NCI-H345 (cell line): ENCODE results near the gene MYADML2.

Experiments used
- DNase-seq: peaks from one replicate; lab custom pipeline; 2025; lab: John Stamatoyannopoulos, UW

The MYADML2 gene

DNA sequence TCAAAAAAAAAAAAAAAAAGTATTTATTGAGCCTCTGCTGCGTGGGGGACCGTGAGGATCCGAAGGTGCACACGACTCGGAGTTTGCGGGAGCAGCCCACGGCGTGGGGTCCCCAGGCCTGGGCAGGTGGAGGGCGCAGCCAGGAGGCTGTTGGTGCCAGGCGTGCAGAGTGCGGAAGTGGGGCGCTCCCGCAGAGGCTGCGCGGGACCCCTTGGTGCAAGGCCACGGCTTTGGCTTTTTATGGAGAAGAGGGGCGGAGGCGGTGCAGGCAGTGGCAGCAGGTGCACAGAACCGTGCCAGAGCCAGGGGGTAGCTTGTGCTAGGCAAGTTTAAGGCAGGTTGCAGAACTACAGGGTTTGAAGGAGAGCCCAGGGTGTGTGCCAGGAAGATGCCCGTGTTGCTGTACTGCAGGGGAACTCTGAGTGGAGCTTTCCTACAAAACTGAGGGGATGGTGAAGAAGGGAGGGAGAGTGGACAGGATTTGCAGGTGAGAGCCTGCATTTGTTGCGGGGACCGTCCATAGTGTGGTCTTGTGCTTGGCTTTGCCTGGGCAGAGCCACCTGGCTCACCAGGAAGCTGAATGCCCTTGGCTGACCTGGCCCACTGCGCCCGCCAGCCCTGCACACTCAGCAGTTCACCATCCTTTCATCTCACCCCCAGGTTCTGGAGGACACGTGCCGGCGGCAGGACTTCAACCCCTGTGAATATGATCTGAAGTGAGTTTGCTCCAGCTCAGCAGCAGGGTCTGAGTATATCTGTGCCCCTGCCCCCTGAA, 31.7 kb upstream of the MYADML2 start:
- no peak for DNase-seq

DNA sequence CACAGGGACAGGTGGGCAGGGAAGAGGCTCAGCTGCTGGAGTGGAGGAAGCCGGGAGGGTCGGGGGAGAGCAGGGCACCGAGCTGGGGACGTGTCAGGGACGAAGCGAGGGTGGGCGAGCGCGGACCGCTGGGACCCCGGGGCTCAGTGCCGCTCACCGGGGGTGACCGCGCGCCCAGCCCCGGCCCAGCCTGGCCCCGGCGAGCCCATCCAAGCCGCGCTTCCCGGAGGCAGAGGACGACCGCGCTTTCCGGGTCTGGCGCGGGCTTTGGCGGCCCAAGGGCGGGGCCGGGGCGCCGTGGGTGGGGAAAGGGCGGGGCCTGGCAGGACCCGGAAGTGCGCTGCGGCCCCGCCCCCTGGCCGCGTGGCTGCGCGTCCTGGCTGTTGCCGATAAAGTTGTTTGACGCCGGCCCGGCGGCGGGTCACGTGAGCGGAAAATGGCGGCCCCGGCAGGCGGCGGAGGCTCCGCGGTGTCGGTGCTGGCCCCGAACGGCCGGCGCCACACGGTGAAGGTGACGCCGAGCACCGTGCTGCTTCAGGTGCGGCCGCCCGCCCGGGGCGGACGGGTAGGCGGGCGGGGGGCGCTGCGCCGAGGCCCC, 30.3 kb upstream of the MYADML2 start, which contains the start of gene ASPSCR1:
TSS of gene ASPSCR1 (plus strand) at position 419 of the 598 bp plus-strand sequence. CDS start at position 437, 18 bp downstream.
- peak; percentile 96 for DNase-seq

DNA sequence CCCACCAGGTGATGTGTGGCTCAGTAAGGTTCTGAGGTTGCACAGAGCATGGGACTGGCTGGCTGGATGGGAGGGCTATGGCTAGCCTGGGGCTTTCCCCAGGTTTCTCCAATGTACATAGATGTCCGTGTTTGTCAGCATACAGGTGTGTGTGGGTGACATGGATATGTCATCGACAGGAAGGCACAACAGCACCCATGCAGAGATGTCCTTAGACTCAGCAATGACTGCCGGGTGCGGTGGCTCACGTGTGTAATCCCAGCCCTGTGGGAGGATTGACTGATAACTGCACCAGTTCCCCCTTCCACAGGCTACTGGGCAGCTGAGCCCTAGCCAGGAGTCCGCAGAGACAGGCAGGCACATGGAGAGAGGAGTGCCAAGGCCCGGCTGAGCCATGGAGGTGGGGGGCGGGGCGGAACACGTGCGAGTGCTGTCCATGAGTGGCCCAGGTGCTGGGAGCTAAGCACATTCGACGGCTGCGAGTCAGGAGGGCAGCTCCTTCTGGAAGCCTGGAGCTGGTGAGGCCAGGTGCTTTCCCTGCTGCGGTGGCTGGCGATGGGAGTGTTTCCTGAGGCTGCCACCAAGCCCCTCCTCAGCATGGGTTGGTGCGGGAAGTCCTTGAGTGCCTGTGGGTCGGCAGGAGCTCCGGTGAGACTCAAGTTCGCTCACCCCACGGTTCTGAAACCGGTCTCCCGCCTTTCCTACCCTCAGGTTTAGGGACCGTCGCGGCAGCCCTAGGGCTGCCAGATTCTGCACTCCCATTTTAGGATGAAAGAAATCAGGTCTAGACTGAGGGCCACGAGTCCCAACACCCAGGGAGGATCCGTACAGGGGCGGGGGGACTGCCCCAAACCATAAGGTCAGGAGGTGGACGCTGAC, 29.5 kb upstream of the MYADML2 start:
- peak; percentile 81 for DNase-seq

DNA sequence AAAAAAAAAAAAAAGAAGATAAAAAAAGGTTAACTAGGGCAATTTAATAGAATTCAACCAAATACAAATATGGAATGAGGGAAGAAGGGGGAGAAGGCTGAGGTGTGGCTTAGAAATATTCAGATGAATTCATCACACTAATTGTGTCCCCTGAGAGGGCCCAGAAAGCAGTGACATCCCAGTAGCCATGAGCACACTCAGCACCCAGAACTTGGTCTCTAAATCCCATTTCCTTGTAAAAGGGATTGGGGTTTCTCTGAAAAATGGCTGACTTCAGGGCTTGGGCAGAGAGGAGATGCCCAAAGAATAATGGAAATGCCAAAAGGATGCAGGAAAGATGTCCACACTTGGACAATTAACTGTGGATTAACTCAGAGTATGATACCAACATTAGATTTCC, 26.4 kb upstream of the MYADML2 start:
- no peak for DNase-seq

DNA sequence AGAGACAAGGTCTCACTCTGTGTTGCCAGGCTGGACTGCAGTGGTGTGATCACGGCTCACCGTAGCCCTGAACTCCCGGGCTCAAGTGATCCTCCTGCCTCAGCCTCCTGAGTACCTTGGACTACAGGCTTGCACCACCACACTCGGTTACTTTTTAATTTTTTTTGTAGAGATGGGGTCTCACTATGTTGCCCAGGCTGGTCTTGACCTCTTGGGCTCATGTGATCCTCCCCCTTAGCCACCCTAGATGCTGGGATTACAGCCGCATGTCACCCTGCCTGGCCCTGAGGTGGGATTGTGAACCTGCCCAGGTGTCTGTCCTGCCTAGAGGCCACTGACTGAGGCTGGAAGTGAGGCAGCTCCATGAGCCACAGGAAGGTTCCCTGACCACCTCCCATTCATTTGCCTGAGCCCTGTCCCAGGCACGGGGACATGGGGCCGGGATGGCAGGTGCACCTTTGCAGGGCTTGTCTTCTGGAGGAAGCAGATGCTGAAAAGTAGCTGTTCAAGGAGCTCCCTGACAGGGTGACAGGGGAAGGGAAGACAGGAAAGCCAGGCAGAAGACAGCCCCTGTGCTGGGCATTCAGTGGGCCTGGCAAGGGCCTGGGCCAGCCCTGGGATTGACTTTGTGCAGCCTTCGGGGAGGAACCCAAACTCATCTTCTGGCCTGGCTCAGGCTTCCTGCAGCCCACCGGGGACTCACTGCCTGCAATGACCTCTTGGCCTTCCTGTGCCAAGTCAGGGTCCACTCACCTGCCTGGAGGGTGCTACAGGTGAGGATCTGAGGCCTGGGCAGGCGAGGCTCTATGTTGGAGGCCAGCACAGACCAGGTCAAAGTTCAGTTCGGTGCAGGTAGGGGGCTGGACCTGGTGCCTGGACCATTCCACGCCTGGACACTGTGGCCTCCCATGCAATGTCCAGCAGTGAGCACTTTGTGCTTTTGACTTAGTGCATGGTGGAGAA, 22.1 kb upstream of the MYADML2 start:
- no peak for DNase-seq

DNA sequence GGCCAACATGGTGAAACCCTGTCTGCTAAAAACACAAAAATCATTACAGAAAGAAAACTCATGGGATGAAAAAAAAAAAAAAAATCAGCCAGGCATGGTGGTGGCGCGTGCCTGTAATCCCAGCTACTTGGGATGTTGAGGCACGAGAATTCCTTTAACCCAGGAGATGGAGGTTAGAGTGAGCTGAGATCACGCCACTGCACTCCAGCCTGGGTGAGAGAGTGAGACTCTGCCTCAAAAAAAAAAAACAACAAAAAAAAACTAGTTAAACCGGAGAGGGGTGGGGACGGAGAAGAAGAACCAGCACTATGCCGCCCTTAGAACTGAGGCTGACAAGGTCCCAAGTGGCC, 21.3 kb upstream of the MYADML2 start:
- DNase-seq = no peak

DNA sequence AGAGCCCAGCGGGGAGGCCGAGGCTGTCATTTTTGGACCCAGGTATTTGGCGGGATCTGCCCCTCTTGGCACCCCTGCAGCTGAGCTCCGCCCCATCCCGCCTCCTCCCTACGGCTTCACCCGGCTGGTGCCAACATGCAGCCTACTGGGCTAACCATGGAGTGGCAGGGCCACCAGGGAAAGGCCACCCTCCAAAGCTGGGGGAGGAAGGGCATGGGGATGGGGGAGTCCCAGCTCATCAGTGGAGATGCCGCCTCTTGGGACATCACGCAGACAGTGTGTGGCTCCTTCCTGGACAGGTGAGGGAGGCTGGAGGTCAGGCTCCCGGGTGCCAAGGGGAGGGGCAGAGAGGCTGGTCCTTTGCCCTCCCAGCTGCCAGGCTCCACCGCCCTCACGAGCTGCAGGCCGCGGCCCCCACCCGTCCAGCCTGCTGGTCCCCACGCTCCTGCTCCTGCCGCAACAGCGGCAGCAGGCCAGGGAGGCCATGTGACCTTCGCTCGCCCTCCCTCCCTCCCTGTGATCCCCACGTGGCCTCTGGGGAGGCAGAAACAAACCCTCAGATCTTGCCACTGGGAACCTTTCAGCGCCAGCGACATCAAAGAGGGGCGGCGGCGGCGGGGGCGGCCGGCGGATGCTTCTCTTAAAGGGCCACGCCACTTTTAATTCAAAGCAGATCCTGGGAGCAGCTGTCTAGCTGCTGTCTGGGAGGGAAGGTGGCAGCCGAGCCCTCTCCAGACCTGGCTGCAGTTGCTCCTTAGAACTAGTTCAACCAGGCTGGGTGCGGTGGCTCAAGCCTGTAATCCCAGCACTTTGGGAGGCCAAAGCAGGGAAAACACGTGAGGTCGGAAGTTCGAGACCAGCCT, 20.7 kb upstream of the MYADML2 start:
- DNase-seq = peak; percentile 59

DNA sequence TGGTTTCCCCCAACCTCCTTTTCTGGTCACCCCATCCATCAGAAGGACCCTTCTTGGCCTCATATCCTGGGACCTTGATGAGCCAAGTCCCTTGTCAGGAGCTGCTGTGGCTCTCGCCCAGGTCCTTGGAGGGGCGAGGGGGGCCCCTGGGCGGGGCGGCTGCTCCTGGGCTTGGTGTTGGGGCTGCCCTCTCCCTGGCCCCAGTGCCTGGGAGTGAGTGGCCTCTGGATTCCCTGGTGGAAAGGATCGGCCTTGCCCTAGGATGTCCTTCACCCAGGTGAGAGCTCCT, 20.2 kb upstream of the MYADML2 start:
- DNase-seq = no peak

DNA sequence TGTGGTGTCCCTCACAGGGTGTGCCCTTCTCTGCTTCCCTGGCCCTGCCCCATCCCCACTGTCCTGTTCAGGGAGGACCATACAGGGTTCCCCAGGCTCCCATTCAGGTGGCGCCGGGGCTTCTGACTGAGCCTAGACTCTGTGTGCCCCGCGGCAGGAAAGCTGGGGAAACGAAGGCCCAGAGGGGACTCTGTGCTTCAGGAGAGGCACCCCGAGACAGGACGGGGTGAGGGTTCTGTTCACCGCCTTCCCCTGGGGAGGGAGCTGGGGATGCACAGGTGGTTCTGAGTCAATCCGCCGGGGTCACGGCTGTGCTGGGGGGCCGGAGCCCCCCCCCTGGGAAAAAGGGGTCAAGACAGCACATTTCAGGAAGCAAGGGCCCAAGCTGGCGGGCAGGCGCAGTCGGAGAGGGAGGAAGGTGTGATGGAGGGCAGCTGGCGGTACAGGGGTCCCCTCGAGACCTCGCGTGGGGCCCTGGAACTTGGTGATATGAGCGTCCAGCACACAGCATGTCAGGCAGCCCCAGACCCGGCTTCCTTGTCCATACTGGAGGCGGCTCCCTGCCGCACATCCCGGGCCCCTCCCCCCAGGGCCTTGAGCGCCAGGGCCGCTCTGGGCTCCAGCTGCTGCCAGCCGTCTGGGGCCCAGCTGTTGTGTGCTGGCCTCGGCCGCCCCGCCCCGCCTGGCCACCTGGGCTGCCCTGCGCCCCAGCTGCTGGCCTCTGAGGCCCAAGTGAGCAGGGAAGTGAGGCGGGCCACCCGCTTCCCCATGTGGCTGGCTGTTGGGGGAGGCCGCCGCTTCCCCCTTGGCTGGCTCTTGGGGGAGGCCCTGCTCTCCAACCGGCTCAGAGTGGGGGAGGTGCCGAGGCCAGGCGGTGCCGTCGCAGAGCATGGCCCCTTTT, 19.6 kb upstream of the MYADML2 start:
- no peak for DNase-seq

DNA sequence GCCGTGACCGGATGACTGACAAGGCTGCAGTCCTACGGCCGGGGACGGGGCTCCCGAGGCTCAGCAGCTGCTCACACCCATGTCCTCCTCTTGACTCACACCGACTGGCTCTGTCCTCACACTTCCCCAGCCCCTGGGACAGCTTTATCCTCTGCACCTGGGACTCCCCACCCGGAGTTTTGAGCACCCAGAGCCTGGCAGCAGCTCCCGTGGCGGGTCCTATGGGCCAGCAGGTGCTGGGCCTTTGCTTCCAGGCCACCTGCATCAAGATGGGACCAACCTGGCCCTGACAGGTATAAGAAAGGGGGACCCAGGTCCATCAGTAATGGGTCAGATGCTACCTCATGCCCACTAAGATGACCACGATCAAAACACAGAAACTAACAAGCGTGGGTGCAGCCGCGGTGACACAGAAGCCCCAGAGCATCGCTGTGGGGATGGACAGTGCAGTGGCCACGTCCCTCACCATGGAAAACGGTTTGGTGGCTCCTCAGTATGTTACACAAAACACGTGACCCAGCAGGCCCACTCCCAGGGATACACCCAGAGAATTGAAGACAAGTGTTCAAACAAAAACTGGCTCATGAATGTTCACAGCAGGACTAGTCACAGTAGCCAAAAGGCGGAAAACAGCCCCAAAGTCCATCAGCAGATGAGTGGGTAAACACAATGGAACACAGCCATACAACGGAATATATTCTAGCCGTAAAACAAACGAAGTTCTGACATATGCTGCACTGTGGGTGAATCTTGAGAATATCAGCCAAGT, 17.2 kb upstream of the MYADML2 start:
- no peak for DNase-seq

DNA sequence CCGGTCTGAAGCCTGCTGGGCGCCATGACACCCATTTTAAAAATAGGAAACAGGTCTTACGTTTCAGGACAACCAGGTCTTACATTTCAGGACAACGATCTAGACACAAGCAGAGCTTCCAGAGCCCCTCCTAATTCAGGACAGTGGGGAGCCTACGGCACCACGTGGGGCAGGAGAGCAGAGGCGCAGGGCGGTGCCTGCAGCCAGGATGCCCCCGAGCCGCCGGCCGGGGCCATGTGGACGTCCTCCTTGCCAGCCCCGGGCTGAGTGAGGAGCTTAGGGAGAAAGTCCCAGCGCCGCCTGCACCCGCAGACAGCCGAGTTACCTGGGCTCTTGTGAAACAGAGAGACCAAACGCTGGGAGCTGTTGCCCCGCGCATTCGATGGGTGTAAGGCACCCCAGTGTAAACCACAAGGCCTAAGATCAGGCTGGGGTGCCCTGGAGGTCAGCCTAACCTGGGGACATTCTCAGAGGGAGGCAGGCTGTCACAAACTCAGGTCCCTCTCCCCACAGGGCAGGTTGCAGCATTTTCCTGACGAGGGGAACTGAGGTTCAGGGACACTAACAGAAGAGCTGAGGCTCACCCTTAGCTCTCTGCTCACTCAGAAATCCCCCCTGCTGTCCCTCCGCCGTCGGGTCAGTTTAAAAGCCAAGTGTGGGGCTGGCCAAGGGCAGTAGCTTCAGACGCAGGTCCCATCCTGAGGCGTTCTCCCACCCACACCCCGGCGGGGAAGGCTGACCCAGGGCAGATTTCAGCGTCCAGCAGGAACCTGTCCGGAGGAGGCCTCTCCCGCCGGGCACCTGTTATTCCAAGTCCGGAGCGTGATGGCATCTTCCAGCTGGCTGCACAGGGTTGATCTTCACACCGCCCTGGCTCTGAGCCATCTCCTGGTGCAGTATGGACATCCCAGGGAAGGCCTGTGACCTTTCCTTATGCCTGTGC, 15.7 kb upstream of the MYADML2 start:
- no peak for DNase-seq

DNA sequence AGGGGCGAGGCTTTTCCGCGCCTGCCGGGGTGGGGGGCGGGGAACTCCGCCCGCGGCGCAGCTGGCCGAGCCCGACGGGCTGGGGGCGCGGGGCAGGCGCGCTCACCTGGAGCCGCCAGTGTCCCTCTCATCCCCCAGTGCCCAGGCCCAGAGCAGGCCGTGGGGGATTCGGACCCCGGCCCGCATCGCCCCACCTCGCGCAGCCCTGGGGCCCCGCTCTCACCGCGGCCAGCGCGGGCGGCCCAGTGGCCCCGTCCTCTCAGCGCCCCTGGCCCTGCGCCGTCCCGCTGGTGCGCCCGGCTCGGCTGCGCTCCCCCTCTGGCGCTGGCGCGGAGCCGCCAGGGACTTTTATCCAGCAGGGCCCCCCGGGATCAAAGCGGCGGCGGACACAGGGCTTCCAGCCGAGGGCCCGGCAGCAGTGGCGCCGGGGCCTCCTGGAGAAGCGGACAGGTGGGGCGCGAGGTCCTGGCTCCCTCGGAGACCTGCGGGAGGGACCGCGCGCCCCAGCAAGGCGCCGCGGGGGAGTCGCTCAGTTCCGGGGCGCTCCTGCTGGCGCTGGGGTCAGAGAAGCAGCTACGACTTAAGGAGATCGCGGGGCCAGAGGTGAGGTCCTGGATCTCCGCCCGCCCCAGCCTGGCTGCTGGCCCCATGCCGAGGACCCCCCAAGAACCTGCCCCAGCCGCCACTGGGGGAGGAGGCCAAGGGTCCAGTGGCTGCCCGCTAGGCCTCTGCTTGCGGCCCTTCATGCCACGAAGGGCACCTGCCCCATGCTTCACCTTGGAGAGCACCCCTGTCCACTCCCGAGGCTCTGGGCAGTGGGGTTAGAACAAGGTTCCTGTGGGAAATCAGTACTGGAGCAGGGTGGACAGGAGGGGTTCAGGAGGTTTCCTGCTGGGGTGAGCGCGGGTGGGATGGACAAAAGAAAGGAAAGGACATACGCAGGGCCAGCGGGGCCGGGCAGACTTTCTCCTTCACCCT, 14.8 kb upstream of the MYADML2 start:
- DNase-seq = no peak

DNA sequence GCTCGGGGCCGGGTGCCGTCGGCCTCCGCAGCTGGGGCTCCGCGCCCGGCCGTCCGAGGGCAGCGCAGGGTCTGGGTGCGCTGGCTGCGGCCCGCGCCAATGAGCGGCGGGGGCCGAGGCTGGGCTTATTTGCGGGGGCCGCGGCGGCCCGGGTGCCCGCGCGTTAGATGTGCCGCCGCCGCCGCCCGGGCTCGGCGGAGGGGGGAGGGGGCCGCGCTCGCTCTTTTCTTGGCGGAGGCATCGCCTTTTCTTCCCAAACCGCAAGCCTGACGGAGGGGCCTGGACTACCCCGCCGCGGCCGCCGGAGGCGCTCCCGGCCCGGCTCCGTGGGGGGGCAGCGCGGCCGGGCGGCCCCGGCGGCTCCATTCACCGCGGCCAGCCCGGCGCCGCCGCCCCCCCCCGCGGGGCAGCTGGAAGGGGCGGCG, 14.1 kb upstream of the MYADML2 start, which contains the start of gene NOTUM:
TSS of gene NOTUM (minus strand) at position 101 of the 425 bp plus-strand sequence. CDS start 278 bp downstream, outside the sequence.
- DNase-seq = no peak

DNA sequence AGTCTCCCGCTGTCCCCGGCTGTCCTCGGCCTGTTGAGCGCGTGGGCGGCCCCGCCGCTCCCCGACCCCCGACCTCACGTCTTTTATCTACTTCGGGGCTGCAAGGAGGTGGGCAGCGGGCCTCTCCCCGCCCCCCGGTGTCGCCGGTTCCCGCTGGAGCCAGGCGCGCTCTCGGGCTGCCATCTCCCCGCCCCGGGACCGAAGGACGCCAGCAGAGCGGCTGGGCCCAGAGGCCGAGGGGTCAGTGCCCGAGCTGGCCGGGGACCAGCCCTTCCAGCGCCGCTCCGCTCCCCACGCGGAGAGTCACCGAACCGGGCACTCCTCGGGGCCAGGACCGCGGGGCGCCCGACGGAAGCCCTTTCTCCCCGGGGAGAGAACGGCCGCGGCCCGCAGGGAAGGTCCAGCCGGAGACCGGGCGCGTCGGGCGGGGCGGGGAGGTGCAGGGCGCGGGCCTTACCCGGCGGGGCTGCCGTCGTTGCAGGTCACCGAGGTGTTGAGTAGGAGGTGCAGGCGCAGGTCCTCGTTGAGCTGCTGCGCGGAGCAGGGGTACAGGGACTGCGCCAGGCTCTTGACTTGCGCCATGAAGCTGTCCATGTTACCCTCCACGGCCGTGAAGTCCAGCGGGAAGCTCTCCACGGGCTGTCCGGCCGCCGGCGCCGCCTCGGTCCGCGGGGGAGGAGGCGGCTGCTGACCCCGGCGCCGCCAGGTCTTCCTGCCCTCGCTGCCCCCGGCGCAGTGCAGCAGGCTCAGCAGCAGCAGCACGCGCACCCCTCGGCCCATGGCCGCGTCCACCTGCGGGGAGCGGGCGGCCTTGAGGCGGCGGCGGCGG, 13.3 kb upstream of the MYADML2 start:
- no peak for DNase-seq

DNA sequence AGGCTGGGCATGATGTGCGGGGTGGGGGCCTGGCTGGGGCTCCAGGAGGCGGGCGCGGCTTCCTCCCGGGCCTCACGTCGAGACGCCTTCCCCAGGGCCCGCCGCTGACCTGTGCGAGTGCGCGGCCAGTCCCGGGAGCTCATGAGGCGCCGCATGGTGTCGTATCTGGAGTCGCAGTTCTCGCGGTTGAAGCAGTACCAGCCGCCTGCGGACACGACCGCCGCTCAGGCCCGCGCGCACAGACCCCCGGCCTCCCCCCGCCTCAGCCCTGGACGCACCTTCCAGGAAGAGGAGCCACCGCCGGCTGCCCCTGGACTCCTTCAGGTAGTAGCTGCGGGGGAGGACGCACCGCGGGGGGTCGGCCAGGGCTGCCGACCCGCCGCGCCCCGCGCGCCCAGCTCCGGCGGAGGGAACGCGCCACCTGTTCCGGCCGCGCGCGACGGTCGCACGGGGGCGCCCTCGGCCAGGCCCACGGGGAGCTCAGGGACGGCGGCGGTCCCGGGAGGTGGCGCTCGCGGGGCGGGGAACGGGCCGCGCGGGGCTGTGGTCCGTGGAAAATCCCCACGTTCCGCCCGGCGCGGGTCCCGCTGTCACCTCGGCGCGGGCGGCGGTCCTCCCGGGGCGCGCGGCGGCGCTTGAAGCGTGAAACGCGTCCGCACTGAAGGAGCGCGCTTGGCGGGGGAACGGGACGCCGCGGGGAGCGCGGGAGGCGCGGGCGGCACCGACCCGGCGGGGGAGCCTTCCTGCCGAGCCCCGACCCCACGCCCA, 12.5 kb upstream of the MYADML2 start:
- peak; percentile 52 for DNase-seq
